ENCODE measurements around the gene NAP1L1.

NAP1L1 gene

DNA sequence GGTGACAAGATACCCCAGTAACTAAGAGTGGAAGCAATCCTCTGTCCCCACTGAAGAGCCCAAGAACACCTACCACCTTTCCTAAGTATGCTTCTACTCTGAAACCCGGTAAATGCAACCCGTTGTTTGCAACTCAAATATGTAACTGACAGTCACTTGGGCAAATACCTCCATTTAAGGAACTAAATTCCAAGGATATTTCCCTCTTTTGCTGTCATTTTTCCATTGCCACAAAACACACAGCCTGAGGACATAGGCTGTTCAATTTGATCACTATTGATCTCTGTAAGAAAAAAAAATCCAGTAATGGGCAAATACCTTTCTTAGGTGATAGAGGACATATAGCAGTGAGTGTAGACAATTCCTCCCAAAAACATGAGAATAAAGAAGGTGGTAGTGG, 46.3 kb downstream of the NAP1L1 start:
- no peak for DNase-seq (ENCODE audit: low read depth in 2 of 2)

DNA sequence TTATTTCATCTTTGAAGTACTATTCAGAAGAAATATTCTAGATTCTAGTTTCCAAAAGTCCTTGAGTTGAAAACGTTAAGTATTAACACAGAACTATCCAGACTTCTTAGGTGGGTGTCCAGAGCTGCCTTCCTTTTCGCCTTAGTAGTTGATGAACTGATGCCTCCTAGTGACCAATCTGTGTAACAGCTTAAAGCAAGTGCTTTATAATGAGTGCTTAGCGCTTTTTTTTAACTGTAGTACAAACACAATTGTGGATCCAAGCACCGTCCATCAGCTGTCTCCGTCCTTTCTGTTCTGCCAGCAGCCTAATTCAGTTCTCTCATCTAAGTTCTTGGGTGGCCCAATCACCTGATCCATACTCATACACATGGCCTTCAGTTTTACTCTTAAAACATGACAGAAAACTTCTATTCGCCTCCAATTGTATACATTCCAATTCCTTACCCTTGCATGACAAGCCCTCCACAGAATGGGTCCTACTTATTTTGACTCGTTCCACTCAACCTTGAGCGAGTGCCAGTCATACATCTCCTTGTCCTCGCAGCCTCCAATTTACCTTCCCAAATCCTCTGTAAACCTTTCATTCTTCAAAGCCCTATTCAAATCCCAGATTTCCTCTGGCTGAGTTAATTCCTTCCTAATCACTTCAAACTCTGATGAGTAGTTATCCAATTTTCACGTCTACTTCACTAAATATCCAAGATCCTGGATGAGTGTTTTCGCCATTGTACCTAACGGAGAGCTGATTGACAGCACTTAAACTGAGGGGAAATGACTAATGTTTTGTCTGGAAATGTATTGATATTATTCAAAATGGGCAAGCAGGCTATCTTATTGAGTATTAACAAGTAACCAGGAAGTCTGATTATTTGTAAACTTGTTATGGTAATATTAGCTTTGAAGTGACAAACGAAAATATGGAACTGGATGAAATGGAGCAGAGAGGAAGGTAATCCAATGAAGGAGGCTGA, 47.1 kb downstream of the NAP1L1 start:
- no peak for DNase-seq (ENCODE audit: low read depth in 2 of 2)

DNA sequence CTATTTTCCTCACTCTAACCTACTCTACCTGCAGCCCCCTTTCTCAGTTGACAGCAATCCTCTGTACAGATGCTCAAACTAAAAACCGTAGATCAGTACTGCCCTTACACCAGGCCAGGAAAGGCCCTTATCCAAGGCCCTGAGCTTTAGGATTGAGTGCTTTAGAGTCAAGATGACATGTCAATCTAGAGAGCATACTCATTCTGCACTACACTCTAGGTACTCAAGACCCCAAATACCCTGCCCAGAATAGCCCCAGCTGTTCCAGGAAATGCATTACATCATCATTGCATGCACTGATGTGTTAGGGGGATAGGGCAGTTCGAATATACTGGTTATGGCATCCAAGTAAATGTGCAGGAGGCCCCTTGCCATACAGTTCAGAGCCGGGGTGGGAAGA, 49.4 kb downstream of the NAP1L1 start:
- DNase-seq (ENCODE audit: low read depth in 2 of 2) = no peak

DNA sequence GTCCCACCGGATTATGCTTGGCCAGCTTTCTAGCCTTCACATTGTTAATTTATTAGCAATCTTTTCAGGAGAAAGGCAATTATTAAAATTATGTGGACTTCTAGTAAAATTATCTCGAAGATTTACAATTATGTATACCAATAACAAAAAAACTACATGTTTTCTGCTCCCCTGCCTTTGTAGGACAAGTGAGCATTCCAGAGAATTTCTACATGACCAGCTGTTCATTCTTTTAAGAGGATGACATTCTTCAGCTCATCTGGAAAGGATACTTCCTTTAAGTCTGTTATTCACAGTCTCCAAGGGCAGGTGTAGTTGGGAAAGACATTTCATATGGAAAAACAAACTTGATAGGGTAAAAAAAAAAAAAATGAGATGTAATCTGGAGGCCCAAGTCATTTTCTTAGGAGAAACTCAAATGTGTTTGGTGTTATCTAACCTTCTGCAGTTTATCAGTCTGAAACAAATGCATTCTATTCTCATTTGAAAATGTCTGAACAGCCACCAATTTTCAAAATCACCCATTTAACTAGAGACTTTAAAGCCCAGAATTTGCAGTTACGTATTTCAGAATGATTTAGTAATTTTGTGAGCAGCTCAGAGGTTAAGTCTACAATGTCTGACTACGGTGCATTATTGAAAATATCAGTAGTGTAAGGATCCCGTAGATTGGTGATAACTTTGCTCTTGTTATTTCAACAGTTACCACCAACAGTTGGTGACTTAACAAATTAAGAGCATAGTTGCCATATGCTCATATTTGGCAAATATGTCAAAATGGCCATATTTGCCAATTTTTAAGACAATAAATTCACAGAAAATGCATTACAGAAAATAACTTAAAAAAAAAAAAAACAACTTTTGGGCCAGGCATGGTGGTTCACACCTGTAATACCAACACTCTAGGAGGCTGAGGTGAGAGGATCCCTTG, 51.1 kb downstream of the NAP1L1 start:
- no peak for DNase-seq (ENCODE audit: low read depth in 2 of 2)

DNA sequence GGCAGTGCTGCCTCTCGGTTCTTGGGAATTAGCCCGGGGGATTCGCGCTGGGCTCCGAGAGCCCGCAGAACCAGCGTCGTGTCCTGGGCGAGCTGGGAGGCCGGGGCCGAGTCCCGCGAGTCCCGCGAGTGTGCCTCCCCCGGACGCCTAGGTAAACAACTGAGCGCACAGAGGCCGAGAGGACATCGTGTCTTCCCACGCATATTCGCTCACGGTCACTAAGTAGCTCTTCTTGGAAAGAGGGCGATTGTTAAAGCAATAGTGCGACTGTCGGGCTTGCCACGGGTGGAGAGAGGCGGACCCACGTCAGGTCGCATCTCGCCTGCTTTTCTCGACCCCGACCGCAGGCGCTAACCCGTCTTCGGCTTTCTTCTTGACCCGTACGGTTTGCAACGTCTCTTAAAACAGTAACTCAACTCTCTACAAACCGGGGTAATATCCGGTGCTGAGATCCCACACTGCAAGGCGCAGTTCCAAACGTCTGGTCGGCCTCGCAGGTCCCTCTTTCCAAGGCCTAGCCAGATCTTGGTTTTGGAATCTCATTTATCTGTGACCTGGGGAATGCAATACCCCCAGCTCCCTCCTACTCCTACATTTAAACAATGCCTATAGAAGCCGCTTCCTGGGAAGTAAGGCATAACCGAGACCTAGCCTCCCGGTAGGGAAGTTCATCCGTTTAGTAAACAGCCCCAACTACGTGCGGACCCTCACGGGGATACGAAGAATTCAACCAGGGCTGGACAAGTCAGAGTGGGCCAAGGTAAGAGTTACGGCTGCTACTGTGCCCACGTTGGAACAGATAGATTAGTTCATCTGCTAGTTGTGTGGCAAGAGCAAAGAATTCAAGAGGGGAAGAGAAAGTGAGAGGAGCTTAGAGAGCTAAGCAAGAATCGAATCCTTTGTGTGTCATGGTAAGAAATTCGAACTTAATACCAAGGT, 52.2 kb downstream of the NAP1L1 start:
- DNase-seq (ENCODE audit: low read depth in 2 of 2) = no peak

DNA sequence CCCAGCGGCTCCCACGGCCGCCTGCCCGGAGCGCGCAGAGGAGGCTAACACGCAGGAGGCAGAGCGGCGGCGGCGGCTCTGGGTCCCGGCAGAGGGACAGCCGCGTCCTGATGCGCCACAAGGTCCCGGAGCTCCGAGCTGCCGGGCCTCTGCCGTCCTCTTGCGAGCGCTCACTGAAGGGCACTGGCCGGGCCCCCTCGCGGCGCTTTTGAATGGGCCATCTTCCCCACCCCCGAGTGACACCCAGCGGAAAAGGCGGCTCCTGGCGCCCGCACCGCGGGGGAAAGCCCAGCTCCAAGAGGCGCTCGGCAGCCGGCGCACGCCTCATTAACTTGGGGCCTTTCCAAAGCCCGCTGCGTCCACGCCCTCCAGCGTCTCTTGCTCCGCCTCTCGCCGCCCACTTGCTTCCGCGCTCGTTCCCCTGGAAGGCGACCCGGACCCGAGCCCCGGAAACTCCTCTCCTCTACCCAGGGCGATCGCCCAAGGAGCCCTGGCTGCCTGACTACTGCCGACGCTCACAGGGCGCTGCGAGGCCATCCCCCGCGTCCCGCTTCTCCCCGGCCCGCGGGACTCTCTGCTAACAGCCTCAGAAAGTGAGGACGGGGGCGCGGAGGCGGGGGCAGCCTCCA, 53.0 kb downstream of the NAP1L1 start, which contains the start of gene PHLDA1:
Gene PHLDA1 (minus strand): TSS at position 363 of the 629 bp plus-strand sequence.
- DNase-seq (ENCODE audit: low read depth in 2 of 2) = peak; percentile 85 to 88

DNA sequence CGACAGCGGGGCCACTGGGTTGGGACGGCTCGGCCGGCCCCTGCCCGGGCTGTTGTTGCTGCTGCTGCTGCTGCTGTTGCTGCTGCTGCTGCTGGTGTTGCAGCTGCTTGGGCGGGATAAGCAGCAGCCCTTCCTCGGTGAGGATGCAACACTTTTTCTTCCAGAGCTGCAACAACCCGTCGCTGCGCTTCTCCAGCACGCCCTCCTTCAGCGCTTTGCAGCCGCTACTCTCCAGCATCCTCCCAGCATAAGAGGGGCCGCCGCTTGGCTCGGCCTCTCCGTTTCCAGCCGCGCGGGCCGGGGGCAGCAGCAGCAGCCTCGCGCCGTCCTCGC, 53.4 kb downstream of the NAP1L1 start:
- DNase-seq (ENCODE audit: low read depth in 2 of 2) = no peak

DNA sequence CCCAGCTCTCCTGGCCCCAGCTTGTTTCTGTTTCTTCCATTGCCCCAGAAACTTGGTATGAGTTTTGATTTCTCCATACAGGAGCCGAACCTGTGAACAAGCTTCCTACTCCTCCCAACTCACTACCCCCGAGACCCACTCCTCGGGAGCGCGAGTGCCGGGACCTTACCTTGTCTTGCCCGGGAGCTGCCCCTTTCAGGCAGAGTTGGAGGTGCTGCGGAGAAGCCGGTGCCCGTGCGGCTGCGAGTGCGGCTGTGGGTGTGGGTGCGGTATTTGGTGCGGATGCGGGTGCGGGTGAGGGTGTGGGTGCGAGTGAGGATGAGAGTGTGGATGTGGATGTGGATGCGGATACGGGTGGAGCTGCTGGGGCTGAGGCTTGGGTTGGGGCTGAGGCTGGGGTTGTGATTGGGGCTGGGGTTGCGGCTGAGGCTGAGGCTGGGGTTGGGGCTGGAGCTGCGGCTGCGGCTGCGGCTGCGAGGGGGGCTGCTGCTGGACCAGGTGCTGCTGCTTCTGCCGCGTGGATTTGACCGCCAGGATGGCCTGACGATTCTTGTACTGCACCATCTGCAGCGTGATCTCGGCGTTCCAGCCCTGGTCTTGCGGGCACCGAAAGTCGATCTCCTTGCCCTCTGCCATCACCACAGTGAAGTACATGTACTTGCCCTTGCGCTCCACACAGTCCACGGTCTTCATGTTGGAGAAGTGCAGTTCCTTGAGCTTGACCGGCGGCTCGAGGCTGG, 54.0 kb downstream of the NAP1L1 start:
- DNase-seq (ENCODE audit: low read depth in 2 of 2) = peak in 1 of 2 donors; percentile 24

DNA sequence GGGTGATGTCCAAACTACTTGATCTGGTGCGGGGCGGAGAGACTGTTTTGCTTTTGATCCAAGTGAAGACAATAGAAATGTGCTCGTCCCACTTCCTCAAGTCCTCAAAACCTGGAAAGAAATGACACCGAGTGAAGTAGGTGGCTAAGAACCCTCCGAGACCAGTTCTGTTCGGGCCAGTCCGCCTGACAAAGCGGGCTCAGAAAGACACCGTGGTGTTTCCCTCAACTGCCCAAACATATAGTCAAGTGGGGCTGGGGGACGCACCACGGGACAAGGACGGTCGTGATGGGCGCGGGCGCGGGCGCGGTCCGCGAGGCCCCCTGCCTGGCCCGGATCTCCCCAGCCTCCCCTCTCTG, 54.5 kb downstream of the NAP1L1 start:
- DNase-seq (ENCODE audit: low read depth in 2 of 2) = no peak

DNA sequence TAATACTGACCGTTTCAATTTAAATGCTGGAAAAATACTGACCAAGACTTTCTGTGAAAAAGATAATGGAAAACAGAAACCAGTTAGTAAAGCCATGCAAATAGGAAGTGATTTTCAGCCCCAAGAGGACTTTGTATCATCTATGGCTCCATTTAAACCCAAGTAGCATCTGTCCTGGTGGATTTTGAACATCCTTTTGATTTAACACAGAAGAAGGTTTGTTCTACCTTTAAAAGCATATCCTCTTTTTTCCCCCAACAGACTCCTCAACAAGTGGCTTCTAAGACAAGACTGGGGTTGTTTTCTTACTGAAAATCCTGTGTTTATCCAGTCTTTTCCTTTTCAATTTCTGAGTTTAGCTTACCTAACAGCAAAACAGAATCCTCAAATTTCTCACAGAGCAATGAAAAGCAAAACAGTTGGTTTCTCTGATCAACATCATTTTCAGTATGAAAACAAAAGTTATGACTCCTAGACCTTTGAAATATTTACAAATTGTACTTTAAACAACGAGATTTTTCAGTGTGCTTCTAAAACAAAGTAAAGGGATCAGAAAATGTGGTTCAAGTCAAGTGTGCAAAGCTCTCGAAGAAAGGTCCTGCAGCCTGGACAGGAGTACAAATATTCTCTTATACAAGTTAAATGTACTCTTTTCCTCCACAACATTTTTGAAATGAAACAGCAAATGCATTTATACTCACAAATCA, 55.8 kb downstream of the NAP1L1 start:
- DNase-seq (ENCODE audit: low read depth in 2 of 2) = no peak

DNA sequence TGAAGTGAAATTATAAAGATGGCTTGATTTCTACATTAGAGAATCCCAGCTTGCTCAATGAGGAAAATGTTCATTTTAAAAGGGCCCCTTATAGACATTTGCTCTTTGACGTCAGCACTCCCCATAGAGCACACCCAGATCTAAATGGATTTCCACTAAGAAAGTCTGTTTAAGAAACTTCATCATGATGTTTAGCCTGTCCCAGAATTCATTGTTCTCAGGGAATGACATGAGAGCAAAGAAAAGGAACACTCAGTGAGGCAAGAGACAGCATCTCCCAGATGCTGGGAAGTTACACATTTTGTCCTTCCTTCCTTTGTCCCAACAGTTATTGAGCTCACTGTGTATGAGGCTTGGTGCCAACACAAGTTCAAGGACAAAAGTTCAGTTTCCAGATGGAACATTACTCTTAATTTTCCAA, 57.8 kb downstream of the NAP1L1 start:
- DNase-seq (ENCODE audit: low read depth in 2 of 2) = no peak

DNA sequence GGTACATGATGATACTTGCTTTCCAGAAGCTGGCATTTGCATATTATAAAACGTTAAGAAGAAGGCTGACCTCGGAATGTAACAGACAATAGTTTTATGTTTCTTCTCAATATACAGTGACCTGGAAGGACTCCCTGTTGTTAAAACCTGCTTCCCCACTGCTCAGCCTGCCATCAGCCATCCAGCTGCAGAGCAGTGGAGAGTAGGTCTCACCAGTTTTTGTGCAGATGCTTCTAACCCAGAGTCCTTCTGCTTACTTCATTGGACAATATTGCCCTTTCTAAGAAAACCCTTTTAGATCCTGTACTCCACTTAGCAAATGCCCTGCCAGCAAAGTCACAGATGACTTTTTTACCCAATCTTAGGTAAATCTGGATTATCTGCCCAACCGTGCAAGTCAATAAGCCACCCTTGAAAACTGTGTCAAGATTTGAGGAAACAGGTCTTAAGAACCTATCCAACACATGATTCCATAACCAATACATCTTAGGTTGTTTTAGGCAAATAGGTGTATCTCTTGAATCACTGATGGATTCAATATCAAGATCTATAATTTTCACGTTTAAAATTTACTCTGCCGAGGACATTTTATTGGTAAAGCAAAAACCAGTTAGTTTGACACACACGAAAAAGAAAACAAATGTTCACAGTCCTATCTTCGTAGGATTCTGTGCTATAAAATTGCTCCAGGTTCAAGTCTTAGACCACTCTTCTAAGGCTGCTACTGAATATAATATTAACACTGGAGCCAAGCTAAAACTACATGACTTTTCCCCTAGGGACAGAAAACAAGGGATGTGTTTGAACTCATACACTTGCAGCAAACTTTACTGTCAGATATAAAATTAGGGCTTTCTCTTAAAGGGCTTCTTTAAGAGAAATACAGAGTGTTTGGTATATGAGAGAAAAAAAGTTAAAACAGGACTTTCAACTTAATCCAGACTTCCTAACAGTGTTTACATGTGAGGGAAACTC, 58.6 kb downstream of the NAP1L1 start:
- DNase-seq (ENCODE audit: low read depth in 2 of 2) = no peak

DNA sequence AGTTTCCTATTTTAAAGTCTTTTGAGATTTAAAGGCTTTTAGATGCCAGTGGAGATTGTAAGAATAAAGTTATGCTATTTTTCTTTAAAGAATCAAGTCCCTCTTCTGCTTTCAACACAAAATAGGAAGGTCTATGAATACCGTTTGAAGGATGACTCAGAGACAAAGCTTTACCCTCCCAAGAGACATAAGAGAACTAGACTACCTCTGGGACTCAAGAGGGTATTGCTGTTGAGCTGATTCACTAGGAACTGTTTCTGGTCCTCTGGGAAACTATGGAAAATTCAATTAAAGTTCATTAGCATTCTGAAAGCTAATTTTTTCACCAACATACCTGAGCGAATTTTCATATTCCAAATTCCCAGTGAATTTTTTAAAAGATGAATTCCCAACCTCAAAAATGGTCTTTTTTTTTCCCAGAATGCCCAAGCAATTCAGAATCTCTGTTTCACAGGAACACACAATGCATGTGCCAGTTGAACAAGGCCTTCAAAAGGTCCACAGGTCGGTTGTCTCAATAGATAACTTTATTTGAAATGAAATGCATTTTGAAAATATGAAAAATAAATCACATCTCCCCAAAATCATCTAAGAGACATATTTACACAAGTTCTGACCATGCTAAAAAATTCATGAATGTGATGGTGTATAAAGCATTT, 59.4 kb downstream of the NAP1L1 start:
- DNase-seq (ENCODE audit: low read depth in 2 of 2) = no peak

DNA sequence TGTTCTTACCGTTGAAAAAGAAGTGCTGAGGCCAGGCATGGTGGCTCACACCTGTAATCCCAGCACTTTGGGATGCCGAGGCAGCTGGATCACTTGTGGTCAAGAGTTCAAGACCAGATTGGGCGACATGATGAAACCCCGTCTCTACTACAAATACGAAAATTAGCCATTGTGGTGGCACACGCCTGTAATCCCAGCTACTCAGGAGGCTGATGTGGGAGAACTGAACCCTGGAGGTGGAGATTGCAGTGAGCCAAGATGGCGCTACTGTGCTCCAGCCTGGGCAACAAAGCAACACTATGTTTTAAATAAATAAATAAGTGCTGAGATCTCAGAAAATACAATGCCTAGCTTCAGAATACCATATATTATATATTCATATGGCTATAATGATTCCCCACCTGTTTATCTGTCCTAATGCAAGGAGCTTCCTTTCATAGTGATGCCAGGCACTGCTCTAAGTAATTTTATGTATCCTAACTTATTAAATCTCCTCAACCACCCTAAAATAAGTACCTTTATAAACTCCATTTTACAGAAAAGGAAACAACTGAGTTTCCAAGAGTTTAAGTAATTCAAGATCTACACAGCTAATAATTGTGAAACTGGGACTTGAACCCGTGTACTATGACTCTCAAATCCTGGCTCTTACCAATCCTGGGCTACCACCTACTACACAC, 60.2 kb downstream of the NAP1L1 start:
- no peak for DNase-seq (ENCODE audit: low read depth in 2 of 2)

DNA sequence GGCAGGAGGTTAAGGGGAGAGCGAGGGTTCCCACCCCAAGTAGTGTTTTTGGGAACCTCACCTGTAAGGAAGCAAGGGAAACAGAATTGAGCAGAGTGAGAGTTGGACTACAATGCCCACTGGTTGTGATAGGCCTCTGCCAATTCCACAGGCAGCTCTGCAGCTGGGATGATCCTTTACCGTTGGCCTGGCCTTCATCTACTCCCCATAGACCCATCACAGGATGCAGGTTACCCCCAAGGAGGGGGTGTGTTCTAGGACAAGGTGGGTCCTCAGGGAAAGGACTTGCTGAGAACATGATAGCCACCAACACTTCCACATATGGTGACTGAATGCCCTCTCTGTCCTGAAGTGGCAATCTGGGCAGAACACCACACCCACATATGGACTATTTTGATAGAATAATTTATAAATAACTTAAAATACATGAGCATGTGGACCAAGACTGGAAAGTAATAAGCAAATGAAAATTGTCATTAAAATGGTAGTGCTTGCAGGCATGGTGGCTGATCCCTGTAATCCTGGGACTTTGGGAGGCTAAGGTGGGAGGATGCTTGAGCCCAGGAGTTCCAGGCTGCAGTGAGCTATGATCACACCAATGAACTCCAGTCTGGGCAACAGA, 61.3 kb downstream of the NAP1L1 start:
- DNase-seq (ENCODE audit: low read depth in 2 of 2) = no peak

DNA sequence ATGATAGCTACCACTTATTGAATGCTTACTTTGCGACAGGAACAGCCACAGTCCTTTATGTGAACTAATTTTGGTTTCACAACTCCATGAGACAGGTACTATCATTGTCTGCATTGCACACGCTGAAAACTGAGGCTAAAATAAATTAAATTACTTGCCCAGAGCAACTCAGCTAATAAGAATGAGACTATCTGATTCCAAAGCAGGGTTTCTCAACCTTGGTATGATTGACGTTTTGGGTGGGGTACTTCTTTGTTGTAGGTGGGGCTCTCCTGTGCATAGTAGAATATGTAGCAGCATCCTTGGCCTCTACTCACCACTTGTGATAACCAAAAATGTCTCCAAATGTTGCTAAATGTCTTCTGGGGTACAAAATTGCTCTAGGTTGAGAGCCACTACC, 62.0 kb downstream of the NAP1L1 start:
- no peak for DNase-seq (ENCODE audit: low read depth in 2 of 2)
